NCI-H1436 treated with DMSO at 0.1 percent for 48 hours (cell line): ENCODE data around the gene MMEL1.
"Not testable (repeated sequence)": the region's sequence is repeated elsewhere in the genome, so short reads cannot be mapped to it uniquely, and the experiment has no call there.

Experiments used
- DNase-seq: peaks from one replicate; lab custom pipeline; 2025; lab: John Stamatoyannopoulos, UW

MMEL1 gene

DNA sequence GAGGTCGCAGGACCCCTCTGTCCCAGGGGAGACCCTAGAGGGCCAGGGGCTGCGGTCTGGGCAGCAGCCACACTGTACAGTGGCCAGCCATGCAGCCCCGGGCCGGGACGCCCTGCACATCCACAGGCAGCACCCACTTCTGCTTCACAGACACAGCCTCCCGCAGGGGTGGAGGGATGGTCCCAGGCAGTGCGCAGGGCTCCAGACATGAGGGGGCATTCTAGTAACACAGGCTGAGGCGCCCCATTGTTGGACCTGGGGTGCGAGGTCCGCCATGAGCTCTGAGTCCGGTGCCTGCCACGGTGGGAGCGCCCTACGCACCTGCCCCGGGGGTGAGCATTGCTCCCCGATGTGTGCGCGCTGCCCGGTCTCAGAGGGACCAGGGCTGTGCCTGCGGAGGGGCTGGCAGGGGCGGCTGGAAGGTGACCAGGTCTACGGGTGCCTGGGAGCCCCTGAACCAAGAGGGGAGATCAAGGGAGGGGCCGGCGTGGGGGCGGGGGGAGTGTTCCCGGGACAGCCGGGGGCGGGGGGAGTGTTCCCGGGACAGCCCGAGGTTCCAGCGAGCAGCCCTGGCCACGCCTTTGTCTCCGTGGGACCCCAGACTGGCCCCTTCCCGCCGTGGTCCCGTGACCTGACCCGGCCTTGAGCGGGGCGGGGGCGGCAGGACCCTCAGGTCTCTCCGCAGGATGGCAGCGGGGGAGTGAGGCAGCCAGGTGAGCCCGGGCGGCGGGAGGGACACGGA, 4.5 kb downstream of the MMEL1 start:
- DNase-seq, result no peak

DNA sequence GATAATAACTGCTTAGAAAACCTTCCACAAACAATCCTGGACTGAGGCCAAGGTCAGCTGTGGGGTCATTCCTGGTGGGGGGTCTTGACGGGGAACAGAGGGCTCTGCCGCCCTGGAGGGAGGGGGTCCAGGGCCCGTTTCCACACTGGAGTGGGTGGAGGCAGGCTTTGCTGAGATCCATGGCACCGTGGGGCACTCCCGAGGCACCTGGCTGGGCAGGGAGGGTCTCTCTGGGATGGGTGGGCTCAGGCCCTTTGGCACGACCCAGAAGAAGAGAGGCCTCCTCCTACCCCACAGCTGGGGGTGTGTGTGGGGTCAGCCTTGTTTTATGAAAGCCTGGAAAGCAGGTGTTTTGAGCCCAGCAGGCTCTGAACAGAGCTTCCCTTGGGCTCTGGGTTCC, 5.1 kb downstream of the MMEL1 start:
- DNase-seq, result no peak

DNA sequence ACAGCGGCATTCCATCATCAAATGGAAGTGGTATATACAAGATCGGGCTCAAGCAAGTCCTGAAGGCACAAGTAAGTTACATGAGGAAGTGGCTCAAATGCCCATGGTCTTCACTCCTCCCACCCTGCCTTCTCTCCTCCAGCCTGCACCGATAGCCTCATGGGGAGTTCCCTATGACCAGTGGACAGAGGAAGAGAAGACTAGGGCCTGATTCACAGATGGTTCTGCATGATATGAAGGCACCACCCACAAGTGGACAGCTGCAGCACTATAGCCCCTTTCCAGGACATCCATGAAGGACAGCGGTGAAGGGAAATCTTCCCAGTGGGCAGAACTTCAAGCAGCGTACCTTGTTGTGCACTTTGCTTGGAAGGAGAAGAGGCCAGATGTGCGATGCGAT, 7.1 kb downstream of the MMEL1 start:
- not testable (repeated sequence) for DNase-seq

DNA sequence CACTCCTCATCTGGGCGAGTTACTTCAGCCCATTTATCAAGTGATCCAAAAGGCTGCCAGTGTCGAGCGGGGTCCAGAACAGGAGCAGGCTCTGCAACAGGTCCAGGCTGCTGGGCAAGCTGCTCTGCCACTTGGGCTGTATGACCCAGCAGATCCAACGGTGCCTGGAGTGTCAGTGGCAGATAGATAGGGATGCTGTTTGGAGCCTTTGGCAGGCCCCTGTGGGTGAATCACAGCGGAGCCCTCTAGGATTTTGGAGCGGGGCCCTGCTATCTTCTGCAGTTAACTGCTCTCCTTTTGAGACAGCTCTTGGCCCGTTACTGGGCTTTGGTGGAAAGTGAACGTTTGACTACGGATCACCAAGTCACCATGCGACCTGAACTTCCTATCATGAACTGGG, 7.5 kb downstream of the MMEL1 start:
- DNase-seq, result no peak

DNA sequence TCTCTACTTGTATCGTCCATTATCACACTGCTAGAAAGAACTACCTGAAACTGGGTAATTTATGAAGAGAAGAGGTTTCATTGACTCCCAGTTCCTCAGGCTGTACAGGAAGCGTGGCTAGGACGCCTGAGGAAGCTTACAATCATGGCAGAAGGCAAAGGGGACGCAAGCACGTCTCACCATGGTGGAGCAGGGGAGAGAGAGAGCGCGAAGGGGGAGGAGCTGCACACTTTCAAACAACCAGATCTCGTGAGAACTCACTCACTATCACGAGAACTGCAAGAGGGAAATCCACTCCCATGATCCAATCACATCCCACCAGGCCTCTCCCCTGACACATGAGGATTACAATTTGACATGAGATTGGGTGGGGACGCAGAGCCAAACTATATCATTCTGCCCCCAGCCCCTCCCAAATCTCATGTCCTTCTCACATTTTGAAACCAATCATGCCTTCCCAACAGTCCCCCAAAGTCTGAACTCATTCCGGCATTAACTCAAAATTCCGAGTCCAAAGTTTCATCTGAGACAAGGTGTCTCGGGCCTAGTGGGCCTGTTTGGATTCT, 8.0 kb downstream of the MMEL1 start:
- DNase-seq, result no peak

DNA sequence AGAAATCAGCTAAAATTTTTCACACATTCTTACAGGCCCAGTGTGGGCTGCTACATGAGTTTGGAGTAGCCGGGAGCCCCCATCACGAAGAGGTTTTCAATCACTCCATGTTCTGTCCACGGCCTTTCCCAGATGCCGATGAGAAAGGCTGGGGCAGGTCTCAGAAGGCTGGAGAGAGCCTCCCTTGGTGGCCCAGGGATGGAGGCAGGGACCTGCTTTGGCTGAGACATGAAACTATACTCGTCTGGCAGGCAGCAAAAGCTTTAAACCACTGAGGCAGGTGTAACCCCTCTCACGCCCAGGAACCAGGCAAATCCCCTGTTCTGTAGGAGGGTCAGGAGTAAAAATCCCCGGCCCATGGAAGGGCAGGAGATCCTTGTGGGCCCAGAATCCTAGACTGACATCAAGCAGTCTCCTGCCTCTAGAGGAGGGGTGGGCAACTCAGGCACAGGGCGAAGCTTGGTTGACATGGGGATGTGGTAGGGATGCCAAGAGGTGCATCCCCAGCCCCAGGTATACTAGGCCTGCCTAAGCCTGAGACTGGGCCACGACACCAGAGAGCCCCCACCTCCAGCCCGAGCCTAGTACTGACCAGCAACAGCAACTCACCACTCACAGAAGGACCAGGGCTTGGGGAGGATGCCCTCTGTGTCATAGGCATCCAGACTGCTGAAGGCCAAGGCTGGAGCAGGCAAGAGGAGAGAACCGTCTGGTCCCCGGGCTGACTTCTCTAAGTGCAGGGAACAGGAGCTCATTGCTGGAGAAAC, 9.1 kb downstream of the MMEL1 start:
- DNase-seq, result no peak

DNA sequence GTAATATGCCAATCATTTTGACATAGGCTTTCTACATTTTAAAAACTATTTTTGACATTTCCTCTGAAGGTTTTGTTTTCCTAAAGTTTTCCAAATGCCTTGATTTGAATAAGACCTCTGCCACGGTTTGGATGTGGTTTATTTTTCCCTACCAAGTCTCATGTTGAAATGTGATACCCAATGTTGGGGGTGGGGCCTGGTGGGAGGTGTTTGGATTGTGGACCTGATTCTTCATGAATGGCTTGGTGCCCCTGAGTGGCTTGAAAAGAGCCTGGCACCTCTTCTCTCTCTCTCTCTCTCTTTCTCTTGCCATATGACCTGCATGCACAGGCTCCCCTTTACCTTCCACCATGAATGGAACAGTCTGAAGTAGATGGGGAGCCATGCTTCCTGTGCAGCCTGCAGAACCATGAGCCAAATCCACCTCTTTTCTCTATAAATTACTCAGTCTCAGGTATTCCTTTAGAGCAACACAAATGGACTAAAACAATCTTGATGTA, 14.8 kb downstream of the MMEL1 start:
- DNase-seq, result no peak

DNA sequence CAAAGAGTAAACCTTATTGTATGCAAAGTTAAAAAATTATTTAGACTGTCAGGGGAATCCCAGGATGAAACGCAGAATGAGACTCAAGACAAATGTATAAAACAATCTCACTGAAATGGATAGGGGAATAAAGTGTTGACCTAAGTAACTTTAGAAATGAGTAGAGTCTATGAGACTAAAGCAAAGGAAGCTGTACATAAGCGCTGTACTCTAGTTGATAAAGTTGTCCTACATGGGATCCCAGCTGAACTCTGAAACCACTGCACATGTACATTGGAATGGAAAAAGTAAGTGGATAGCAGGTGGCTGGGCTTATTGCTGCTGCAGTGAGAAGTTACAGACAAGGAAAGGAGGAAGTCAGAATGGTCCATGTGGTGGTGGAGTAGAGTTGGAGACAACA, 18.7 kb downstream of the MMEL1 start:
- DNase-seq, result no peak

DNA sequence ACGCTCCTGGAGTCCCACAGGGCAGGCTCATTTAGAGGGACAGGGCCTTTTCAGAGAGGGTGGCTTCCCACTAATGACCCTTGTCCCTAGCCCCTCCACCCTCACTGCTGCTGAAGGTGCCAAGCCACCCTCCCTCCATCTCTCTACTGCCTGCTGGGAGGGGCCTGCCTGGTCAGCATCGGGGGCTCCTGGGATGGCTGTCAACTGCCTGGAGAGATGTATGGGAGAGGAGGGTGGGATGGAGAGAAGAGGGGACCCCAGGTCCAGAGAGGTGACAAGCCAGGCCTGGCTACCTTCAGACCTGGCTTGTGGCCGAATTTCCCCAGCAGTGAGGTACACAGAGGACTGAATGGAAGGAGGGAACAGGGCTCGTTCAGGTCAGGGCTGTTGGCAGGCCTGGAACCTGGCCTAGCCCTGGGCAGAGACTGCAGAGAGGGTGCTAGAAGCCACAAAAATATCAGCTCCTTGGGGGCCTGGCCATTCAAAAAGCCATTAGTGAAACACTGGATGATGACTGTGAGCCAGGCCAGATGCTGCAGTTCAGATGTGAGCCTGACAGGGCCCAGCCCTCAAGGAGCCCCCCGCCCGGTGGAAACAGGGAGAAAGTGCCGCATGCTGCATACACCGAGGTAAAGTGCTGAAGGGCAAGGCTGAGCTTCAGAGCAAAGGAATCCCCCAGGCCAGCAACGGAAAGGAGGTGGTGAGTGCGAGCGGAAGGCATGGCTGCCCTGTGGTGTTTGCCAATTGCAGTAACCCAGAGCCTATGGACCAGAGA, 20.0 kb downstream of the MMEL1 start:
- no peak for DNase-seq

DNA sequence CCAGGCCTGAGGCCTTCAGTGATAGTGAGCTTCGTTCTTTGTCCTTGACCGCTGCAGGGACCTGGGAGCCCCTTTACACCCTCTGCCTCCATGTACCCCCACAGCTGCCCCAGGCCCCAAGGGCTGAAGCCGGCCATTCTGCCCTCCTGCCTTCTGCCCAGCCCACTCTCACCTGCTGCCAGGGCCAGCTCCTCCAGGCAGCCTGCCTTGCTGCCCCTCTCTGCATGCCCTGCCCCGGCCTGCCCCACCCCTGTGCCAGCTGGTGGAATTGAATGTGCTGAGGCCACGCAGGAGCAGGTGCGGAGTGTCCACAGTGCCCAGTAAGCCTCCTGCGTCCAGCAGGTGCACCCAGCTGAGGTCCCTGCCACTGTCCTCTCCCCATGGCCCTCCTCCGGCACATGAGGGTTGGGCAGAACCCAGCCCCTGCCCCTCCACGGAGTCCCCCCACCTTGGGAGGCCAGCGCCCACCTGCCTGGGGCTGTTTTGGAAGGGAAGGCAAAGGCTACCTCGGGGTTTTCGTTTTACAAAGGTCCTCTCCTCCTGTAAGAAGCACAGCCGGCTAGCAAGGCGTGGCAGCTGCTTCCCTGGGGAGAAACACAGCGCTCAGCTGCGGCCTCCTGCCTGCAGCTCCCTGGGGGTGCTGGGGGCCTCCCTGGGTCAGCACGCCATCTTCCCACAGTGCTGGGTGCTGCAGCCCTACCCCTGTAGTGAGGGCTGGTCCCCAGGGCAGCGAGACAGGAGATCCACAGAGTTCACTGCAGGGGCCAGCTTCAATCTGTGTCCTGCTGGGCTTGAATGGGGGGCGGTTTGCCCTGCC, 21.0 kb downstream of the MMEL1 start:
- DNase-seq, result no peak

DNA sequence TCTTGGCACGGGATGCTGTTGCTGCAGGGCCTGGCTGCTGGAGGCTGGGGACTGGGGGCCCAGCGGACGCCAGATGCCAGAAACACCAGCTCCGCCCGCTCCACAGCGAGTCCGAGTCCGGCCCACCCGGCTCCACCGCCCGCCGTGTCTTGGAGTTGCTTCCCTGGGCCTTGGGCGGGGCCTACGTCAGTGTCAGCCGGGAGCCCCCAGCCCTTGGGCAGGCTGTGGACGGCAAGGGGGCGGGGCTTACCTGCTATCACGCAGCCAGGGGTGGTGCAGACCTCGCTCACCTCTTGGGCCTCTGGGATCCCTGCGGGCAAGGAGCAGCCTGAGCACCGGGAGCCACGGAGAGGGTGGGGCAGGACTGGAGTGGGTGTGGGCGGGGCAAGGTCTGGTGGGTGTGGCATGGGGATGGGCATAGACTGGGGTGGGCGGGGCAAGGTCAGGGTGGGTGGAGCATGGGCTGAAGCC, 21.8 kb downstream of the MMEL1 start:
- DNase-seq, result no peak

DNA sequence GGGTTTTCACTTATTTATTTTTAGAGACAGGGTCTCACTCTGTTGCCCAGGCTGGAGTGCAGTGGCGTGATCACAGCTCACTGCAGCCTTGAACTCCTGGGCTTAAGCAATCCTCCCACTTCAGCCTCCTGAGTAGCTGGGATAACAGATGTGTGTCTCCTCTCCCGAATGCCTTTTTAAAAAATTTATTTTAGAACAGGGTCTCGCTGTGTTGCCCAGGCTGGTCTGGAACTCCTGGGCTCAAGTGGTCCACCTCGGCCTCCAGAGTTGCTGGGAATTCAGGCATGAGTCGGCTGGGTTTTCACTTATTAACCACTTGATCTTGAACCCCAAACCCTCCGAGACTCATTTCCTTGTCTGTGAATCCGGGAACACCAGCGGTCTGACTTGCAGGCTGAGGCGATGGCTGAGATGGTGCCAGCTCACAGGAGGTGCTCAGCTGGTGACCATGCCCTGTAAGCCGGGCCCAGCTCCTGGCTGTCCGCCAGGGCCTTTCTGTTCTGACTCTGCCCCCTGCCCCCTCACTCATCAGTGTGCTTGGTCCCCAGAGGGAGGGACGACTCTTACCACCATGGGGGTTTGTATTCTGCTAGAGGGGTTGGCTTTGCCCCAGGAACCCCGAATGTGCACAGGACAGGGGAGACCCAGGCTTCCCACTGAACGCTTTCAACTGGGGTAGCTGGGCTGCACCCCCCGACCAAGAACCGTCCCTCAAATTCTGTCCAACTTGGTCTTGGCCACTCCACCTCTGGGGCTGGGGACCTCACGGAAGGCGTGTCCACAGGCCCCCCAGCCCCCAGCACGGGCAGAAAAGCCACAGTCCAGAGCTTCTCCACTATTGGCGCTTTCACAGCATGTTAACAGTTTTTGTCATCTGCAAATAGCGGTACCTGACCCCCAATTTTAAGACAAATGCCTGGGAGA, 22.5 kb downstream of the MMEL1 start:
- no peak for DNase-seq

DNA sequence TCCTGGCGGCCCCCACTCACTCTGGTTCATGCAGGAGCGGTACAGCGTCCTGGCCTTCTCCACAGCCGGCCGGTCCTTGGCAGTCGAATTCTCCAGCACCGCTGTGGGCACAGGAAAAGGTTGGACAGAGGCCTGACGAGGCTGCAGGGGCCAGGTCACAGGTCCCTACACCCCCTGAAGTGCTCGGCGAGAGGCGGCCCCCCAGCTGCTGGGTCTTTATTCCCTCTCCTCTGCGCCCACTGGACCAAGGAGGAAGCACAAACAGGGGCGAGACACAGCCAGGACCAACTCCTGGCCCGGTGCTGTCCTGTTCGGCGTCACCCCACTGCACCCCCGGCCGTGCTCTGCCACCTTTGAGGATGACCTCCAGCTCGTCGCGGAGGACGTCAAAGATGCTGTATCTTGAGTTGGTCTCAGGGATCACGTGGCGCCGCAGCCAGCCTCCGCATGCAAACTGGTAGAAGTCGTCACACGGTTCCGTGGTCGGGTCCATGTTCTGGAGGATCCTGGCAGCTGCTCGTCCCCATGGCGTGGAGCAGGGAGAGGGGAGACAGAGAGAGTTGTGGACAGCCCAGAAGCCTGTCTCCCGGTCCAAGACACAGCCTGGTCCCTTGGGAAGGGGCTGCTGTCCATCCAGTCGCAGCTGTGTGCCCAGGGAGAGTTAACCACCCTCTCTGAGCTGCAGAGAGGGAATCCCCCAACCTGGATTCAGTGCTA, 23.3 kb downstream of the MMEL1 start:
- no peak for DNase-seq

DNA sequence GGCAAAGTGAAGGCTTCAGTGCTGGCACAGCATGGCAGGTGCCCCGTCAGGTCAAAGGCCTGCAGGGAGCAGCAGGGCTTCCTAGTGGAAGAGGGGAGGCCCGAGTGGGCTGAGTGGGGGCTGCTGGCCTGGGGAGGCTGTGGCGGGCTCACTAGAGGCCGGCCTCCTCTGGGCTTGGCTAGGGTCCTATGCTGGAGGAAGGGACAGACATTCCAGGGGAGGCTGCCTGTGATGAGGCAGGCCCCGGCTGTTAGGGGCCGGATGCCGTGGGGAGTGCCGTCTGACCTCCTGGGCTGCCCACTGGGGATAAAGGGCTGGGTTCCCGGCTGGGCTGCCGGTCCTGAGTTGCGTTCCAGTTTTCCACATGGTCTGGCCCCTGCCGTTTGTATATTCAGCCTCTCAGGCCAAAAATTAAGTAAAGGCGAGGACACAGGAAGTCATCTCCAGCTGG, 25.1 kb downstream of the MMEL1 start:
- DNase-seq, result no peak

DNA sequence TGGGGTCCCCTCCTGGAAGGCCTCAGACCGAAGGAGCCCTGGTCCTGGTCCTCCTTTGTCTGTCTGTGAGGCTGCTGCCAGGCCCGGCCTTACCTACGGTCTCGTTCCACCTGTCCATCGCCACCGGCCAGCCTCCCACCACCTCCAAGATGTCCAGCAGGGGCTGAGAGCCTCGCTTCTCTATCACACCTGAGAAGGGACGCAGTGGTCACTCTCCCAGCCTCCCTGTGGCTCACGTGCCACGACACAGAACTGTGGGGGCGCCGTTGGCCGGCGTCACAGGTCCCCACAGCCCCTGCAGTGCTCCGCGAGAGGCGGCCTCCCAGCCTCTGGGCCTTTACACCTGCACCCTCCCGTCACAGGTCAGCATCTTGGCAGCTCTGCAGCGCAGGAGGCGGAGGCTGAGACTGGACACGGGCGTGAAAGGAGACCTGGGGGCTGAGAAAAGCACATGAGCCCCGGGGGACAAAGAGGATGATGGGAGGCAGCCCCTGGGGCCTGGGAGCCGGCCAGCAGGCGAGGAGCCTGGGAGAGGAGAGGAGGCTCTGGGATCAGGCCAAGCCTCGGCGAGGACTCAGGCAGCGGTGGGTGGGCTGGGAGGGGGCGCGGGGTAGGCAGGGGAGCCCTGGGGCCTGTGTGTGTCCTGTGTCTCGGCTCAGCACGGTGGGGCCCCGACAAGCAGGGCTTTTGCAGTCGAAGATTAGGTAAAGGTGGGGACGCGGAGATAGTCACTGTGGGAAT, 25.8 kb downstream of the MMEL1 start:
- DNase-seq, result no peak

DNA sequence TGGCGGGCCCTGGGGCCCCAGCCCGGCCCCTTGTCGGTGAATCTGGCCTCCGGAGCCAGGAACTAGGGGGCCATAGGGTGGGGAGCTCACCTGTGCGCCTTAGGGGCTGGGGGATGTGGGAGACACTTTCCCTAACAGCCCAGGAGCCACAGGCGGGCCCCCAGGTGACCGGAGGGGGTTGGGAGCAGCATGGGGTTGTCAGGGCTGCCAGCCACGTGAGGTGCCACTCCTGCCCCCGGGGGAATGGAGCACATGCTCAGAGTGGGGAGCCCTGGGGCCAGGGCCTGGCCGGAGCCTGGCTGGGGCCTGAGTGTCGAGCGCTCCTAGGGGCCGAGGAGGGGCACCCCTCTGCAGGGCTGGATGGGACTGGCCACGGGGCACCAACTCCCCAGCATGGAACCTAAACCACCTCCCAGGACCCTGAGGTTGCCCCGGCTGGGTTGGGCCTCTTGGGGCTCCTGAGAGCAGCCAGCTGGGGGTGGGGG, 26.4 kb downstream of the MMEL1 start:
- DNase-seq, result no peak

DNA sequence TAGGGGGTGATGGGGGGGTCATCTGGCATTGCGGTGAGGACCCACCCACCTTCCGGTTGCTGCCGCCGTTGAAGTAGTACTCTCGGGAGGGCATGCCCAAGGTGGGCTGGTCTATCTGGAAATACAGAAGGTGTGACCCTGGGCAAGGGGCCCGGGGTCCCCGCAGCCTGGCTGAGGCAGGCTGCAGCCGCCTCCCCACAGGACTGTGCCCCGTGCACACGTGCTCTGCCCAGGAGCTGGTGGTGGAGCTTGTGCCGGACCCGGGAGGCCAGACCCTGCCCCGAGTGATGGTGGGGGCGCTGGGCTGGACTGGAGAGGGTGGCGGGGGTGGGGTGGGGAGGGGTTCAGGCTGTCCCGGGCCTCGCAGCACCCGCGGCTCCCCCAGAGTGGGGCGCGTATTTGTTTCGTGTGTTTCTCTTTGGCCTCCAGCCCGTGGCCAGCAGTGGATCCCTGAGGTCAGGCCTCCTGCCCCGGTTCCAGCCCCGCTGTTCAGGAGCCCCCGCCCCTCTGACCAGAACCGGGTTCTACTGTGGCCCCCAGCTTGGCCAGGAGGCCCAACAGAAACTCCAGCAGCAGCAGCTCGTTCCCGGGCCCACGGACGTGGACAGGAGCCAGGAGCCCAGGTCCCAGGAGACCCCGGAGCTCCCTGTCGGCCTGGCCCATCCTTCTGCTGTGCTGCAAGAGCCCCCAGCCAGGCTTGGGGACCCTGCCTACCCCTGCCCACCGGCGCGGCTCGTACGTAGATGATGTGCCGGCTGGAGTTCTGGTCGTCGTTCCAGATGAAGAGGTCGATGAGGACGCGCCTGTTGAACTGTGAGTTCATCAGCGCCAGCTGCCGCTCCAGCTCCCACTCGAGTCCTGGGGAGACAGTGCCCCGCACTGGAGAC, 27.1 kb downstream of the MMEL1 start:
- DNase-seq, result no peak
